ENCODE measurements around the gene CDCA4. TPM values are rescaled to one million over a fixed set of nuclear protein-coding genes. Genes with fewer than 3 reads are reported as not detected.

CDCA4 gene
- total RNA-seq, 1 donor from 2014 or later = 32.3 TPM

DNA sequence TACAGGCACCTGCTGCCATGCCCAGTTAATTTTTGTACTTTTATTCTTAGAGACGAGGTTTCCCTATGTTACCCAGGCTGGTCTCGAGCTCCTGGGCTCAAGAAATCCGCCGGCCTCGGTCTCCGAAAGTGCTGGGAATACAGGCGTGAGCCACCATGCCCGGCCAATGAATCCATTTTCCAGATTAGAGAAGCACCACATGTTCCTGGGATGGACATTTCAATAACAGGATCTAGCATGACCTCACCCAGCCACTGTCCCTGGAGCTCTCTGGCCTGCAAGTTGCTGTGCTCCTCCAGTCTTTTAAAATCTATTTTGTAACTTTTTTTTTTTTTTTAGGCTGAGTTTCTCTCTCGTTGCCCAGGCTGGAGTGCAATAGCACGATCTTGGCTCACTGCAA, 42.2 kb upstream of the CDCA4 start:
- Mint-ChIP-seq H3K27ac (no peak overlapping the region), H3K36me3 (no peaks in the 10 kb centered on the region), H3K27me3 (ENCODE audit: low read depth) (no peaks in the 10 kb centered on the region), H3K4me3 (no peak overlapping the region), H3K4me1 (peaks cover 25% of the 10 kb centered on the region), H3K9me3 (no peaks in the 10 kb centered on the region)
- TF ChIP-seq, protein P1, sequence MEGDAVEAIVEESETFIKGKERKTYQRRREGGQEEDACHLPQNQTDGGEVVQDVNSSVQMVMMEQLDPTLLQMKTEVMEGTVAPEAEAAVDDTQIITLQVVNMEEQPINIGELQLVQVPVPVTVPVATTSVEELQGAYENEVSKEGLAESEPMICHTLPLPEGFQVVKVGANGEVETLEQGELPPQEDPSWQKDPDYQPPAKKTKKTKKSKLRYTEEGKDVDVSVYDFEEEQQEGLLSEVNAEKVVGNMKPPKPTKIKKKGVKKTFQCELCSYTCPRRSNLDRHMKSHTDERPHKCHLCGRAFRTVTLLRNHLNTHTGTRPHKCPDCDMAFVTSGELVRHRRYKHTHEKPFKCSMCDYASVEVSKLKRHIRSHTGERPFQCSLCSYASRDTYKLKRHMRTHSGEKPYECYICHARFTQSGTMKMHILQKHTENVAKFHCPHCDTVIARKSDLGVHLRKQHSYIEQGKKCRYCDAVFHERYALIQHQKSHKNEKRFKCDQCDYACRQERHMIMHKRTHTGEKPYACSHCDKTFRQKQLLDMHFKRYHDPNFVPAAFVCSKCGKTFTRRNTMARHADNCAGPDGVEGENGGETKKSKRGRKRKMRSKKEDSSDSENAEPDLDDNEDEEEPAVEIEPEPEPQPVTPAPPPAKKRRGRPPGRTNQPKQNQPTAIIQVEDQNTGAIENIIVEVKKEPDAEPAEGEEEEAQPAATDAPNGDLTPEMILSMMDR (IDR thresholded peaks at IDR 0.05; ENCODE audit: unreplicated experiment) = no peak
- DNase-seq (ENCODE audit: low spot score in 2 of 2, unreplicated experiment in 2 of 2) = no peak

DNA sequence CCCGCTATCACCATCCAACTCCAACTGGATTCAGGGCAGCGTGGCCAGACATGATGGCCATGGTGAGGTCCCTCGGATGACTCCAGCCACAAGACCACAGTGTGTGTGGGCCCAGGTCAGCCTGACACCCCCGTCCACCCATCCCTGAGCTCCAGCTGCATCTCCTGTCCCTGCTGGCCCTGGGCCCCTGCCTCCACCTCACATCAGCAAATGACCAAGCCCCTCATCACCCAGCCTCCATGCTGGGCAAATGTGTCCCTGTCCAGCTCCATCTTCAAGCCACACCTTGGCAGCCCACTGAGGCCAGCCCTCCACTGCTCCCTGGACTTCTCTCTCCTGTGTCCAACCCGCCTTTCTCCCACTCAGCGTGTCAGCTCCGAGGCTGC, 41.2 kb upstream of the CDCA4 start:
- H3K9me3 Mint-ChIP-seq = no peaks in the 10 kb centered on the region
- H3K27ac Mint-ChIP-seq = no peak overlapping the region
- TF ChIP-seq, protein P1 (IDR thresholded peaks at IDR 0.05; ENCODE audit: unreplicated experiment) = no peak
- no peaks in the 10 kb centered on the region for H3K36me3 Mint-ChIP-seq
- peaks cover 27% of the 10 kb centered on the region for H3K4me1 Mint-ChIP-seq
- DNase-seq (ENCODE audit: low spot score in 2 of 2, unreplicated experiment in 2 of 2) = no peak
- no peak overlapping the region for H3K4me3 Mint-ChIP-seq
- peaks cover under 1% of the 10 kb centered on the region for H3K27me3 Mint-ChIP-seq (ENCODE audit: low read depth)

DNA sequence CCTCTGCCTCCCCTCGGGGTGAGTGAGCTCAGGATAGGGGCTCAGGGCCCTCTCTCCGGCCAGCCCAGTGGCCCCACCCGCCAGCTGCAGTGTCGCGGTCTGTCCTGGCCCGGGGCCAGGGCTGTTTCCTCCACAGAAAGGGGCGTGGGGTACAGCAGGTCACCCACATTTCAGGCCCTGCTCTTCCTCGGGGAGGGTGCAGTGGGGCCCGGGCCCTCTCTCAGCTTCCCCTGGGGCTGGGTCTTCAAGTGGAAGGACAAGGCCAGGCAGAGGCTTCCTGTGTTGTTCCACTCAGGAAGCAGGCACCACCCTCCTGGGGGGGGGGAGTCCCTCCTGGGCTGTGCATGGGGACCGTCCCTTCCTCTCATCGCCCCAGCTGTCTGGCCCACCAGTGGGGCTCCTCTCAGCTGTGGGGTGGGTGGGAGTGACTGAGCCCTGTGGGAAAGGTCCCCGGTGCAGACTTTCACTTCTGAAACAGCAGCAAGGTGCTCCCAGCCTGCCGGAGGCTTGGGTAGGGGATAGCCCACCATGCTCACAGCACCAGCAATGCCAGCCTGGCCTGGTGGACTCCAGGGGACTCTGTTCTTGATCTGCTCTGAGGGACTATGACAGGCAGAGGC, 40.7 kb upstream of the CDCA4 start:
- Mint-ChIP-seq H3K27me3 (ENCODE audit: low read depth) (peaks cover 6% of the 10 kb centered on the region), H3K4me3 (no peak overlapping the region), H3K4me1 (peaks cover 30% of the 10 kb centered on the region), H3K27ac (no peak overlapping the region), H3K36me3 (no peaks in the 10 kb centered on the region), H3K9me3 (no peaks in the 10 kb centered on the region)
- TF ChIP-seq, protein P1 (IDR thresholded peaks at IDR 0.05; ENCODE audit: unreplicated experiment) = no peak
- no peak for DNase-seq (ENCODE audit: low spot score in 2 of 2, unreplicated experiment in 2 of 2)

DNA sequence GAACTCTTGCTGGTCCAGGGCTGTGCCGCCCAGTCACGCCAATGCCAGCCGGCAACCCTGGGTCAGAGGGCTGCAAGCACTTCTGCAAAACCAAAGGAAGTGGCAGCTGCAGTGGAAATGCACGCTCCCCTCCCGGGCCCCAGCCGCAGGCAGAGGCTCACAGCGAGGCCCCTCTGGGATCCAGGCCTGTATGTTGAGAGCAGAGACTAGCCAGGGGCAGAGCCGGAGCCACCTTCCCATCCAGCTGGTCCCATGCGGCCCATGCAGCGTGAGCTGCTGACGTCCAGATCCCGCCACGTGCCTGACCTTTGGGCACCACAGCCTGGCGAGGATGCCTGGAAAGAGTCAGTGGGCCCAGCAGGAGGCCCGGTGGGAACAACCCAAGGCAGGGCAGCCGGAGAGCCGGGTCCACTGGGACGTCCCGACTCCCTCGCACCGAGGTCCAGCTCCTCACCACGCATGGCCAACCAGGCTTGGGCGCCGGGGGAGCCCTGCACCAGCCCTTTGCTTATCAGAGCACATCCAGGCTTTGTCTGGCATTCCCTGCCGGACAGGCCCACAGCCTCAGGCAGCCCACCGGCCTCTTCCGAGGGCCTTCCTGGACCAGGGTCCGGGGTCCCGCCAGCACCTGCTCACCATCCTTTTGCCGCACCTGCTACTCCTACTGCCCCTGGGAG, 40.0 kb upstream of the CDCA4 start:
- Mint-ChIP-seq H3K4me3 (no peak overlapping the region), H3K4me1 (peaks cover 30% of the 10 kb centered on the region), H3K36me3 (no peaks in the 10 kb centered on the region), H3K27ac (no peak overlapping the region), H3K9me3 (no peaks in the 10 kb centered on the region), H3K27me3 (ENCODE audit: low read depth) (peaks cover 12% of the 10 kb centered on the region)
- TF ChIP-seq, protein P1 (IDR thresholded peaks at IDR 0.05; ENCODE audit: unreplicated experiment) = no peak
- no peak for DNase-seq (ENCODE audit: low spot score in 2 of 2, unreplicated experiment in 2 of 2)

DNA sequence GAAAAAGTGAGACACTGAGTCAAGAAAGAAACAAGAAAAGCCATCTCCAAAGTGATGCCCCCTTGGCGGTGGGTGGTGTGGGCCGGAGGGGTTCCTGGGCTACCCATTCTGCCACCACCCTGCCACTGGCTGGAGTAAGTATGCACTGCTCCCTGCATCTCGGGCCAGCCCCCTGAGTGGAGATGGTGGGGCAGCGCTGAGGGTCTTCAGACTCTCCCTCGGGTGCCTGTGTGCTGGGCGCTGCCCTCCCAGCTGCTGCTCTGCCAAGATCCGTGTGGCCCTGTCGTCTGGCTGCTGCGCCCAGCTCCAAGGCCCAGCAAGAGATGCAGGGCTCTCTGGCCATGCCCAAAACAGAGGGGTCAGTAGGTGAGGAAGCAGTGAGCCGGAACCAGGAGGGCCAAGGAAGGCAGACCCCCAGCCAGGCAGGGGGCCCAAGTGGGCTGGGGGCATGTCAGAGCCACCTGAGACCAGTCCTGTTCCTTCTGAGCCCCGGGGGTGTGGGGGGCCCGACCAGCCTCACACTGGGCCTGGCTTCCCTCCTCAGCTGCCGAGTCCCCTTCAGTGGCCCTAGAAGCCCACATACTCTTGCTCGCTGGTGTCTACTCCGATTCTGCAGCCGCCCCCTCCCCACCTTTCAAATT, 39.2 kb upstream of the CDCA4 start:
- TF ChIP-seq, protein P1 (IDR thresholded peaks at IDR 0.05; ENCODE audit: unreplicated experiment) = no peak
- no peak for DNase-seq (ENCODE audit: low spot score in 2 of 2, unreplicated experiment in 2 of 2)
- Mint-ChIP-seq H3K4me1 (peaks cover 29% of the 10 kb centered on the region), H3K27ac (no peak overlapping the region), H3K27me3 (ENCODE audit: low read depth) (peaks cover 19% of the 10 kb centered on the region), H3K9me3 (no peaks in the 10 kb centered on the region), H3K36me3 (no peaks in the 10 kb centered on the region), H3K4me3 (no peak overlapping the region)
